ENCODE results near the gene HDAC4. TPM values are rescaled to one million over a fixed set of nuclear protein-coding genes. Genes with fewer than 3 reads are reported as not detected.

HDAC4 gene
- total RNA-seq, 6 donors from 2014 or later, result 16.1 to 108 (median 45.0) TPM

- TF ChIP-seq POLR2AphosphoS5 (IDR thresholded peaks at IDR 0.05) (peak in 1 of 2 donors; percentile 23), POLR2A (IDR thresholded peaks at IDR 0.05) (peak in 1 of 4 donors; percentile 46)
- TF ChIP-seq, protein P1, sequence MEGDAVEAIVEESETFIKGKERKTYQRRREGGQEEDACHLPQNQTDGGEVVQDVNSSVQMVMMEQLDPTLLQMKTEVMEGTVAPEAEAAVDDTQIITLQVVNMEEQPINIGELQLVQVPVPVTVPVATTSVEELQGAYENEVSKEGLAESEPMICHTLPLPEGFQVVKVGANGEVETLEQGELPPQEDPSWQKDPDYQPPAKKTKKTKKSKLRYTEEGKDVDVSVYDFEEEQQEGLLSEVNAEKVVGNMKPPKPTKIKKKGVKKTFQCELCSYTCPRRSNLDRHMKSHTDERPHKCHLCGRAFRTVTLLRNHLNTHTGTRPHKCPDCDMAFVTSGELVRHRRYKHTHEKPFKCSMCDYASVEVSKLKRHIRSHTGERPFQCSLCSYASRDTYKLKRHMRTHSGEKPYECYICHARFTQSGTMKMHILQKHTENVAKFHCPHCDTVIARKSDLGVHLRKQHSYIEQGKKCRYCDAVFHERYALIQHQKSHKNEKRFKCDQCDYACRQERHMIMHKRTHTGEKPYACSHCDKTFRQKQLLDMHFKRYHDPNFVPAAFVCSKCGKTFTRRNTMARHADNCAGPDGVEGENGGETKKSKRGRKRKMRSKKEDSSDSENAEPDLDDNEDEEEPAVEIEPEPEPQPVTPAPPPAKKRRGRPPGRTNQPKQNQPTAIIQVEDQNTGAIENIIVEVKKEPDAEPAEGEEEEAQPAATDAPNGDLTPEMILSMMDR (IDR thresholded peaks at IDR 0.05), result no peak
- H3K27ac ChIP-seq, result peak overlapping the region; percentile 27 to 80 (median 59)
- H3K4me3 ChIP-seq, result peak overlapping the region in 3 of 4 donors; percentile 18 to 34 (median 32)
- WGBS, 2 donors, result 48 to 60% methylated on average over 20 of the region's 20 CpGs
- DNase-seq, result peak in 1 of 2 donors; percentile 67
- peaks cover 7 to 35% (median 24%) of the 10 kb centered on the region in 4 donors for H3K4me1 ChIP-seq
- peak; percentile 46 to 54 for ATAC-seq (ENCODE audit: low FRiP score in 2 of 2)
- no peaks in the 10 kb centered on the region for H3K9me3 ChIP-seq
- H3K27me3 ChIP-seq, result no peaks in the 10 kb centered on the region
- H3K36me3 ChIP-seq, result no peaks in the 10 kb centered on the region
Measured at GRCh38 chr2:239318790-239319661, 81.8 kb downstream of the HDAC4 start.

DNA sequence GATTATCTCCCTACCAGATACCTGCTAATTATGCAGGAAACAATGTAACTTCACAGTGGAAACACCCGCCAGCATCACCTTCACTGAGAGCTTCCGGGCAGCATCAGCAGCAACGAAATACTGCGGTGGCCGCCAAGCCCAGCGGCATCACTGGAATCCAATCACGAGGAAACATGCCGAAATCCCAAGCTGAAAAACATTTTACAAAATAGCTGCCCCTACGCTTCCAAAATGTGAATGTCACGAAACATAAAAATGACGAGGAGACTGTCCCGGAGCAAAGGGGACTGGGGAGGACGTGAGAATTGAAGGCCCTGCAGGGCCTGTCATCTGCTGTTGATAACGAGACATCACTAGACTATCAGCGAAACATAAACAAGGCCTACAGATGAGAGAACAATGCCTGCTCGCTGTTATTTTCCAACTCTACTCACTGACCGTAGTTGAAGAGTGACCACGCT is 82.6 kb downstream of the HDAC4 start:
- DNase-seq (no peak), ATAC-seq (ENCODE audit: low FRiP score in 2 of 2) (no peak)
- Histone ChIP-seq H3K4me1 (peaks cover 3 to 32% (median 24%) of the 10 kb centered on the region in 4 donors), H3K27me3 (no peaks in the 10 kb centered on the region), H3K9me3 (no peaks in the 10 kb centered on the region), H3K27ac (peak overlapping the region in 2 of 4 donors; percentile 58 to 80), H3K4me3 (no peak overlapping the region), H3K36me3 (no peaks in the 10 kb centered on the region)
- WGBS, 2 donors, result 84 to 94% methylated on average over 18 of the region's 18 CpGs
- TF ChIP-seq, protein P1 (IDR thresholded peaks at IDR 0.05), result no peak
- TF ChIP-seq POLR2AphosphoS5 (IDR thresholded peaks at IDR 0.05), result no peak
- TF ChIP-seq EP300 (IDR thresholded peaks at IDR 0.05), result no peak
- no peak for TF ChIP-seq POLR2A (IDR thresholded peaks at IDR 0.05)

- no peak overlapping the region for H3K4me3 ChIP-seq
- ATAC-seq (ENCODE audit: low FRiP score in 2 of 2), result peak in 1 of 2 donors; percentile 86
- H3K36me3 ChIP-seq, result no peaks in the 10 kb centered on the region
- H3K27me3 ChIP-seq, result no peaks in the 10 kb centered on the region
- no peak for TF ChIP-seq POLR2AphosphoS5 (IDR thresholded peaks at IDR 0.05)
- TF ChIP-seq EP300 (IDR thresholded peaks at IDR 0.05), result no peak
- TF ChIP-seq POLR2A (IDR thresholded peaks at IDR 0.05), result no peak
- TF ChIP-seq, protein P1 (IDR thresholded peaks at IDR 0.05), result no peak
- DNase-seq, result peak; percentile 47 to 56
- 59 to 72% methylated on average over 20 of the region's 20 CpGs for WGBS, 2 donors
- H3K4me1 ChIP-seq, result peaks cover 3 to 32% (median 15%) of the 10 kb centered on the region in 4 donors
- H3K27ac ChIP-seq, result peak overlapping the region in 2 of 4 donors; percentile 7 to 8
- no peaks in the 10 kb centered on the region for H3K9me3 ChIP-seq
Measured at GRCh38 chr2:239316562-239317465, 84.0 kb downstream of the HDAC4 start.

GRCh38 chr2:239315308-239315707 is 85.5 kb downstream of the HDAC4 start:
- Histone ChIP-seq H3K4me3 (no peak overlapping the region), H3K9me3 (no peaks in the 10 kb centered on the region), H3K36me3 (no peaks in the 10 kb centered on the region), H3K27me3 (no peaks in the 10 kb centered on the region), H3K4me1 (peaks cover 15 to 47% (median 20%) of the 10 kb centered on the region in 4 donors), H3K27ac (no peak overlapping the region)
- ATAC-seq (ENCODE audit: low FRiP score in 2 of 2) (no peak), DNase-seq (peak in 1 of 2 donors; percentile 11)
- WGBS, 2 donors, result 90 to 92% methylated on average over 10 of the region's 10 CpGs
- no peak for TF ChIP-seq POLR2A (IDR thresholded peaks at IDR 0.05)
- TF ChIP-seq, protein P1 (IDR thresholded peaks at IDR 0.05), result no peak
- no peak for TF ChIP-seq POLR2AphosphoS5 (IDR thresholded peaks at IDR 0.05)
- TF ChIP-seq EP300 (IDR thresholded peaks at IDR 0.05), result no peak
